Stimulated activated CD8-positive, alpha-beta memory T cell treated with anti-CD3 and anti-CD28 coated beads, Interleukin-4, amount 100 ng/mL, for 48 hours (primary cell): Measurements from ENCODE around the gene GPR17.
A peak's percentile ranks its signal among the peaks of the same experiment; 100 is the strongest.

ENCODE experiments used
- DNase-seq: peaks from one replicate; pipeline ENCODE4 v3.0.0-alpha.2; 2020

GPR17 gene

DNA sequence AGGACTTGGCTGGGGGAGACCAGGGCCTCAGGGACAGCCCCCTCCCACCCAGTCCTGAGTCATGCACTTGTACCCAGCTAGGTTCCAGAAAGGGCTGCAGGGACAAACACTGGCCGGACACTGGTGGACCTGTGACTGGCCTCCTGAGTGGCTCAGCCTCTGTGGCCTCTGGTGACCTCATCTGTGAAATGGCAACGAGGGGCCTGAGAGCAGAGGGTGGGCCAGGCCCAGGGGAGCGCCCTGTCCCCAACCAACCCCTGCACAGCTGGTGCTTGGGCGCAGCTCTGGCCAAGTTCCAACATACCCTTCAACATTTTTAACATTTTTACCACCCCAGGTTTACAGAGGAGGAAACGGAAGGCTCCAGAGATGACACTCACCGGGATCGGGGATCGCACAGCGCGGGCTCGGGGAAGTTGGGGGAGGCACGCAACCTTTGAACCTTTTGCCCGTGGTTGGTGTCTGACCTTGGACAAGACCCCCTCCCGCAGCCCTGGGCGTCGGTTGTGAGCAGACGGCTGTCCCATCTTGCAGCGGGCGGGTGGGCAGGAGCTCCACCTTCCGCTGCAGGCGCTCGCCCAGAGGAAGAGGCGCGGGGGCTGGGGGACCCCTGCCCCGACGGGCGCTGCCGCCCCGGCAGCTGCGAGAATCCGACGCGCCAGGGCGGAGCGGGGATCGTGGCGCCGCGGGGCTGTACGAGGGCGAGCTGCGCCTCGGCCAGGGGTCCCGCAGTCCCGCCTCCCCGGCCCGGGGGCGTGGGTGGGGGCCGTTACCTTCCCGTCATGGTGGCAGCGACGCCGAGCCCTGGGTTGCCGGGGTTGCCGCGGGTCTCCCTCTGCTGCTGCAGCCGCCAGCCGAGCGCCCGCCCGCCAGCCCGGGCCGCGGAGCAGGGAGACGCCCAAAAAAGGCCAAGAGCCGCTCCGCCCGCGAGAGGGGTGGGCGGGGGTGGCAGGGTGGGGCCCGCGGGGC is 28.6 kb downstream of the GPR17 start:
- no peak for DNase-seq

DNA sequence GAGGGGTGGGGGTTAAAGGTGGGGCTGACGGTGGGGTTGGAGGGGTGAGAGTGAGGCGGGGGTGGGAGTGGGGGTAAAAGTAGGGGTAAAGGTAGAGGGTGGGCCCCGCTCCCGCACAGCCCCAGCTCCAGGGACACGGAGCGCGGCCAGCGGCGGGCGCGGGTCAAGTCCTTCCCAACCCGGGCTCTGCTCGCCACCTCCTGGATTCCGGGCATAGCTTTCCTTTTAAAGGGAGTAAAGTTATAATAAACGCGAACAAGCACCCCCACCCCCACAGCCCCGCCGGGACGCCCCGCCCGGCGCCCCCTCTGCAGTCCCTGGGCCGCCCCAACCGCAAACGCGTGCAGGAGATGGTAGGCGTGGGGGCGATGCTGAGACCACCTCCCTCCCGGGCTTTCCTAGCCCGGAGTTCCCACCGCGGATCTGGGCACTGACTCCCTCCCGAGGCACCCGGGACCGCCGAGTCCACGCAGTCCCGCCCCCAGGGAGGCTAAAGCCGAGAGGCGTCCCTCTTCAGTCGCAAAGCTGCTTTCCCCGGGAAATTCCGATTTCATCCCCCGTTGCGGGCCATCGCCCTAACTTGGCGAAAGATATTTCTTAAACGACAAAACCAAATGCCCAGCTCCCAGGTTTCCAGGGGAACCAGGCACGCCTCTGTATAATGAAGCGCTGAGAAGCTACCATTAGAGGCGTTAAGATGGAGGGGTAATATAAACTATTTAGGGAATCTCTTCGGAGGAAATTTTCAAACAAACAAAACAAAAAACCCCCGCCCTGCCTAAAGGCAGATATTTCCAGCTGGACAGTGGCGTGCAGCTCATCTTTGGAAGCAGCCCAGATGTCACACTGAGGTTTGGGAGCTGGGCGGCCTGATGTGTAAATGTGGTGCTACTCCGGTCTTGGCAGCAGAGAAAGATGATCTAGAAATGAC is 29.6 kb downstream of the GPR17 start, which contains the start of gene LIMS2:
Gene LIMS2, minus strand, starts transcription at position 200 of the 931 bp plus-strand sequence. CDS start 506 bp downstream, outside the sequence.
- no peak for DNase-seq

GRCh38 chr2:127676906-127677305 is 31.0 kb downstream of the GPR17 start:
- no peak for DNase-seq

DNA sequence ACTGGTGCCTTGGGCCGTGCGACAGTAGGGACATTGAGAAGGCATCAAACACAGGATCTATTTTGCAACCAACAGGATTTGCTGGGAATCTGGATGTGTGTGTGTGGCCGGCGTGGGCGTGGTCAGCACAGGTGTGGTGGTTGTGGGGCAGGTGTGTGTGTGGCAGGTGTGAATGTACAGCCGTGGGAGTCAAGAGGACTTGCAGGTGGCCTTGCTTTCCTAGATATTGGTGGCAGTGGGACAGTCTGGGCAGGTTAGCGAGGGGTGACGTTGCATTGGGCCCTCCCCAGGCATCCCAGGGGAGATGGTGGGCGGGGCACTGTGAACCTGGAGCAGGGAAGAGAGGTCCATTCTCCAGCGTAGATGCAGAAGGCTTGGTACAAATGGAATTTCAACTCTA is 32.6 kb downstream of the GPR17 start:
- no peak for DNase-seq

DNA sequence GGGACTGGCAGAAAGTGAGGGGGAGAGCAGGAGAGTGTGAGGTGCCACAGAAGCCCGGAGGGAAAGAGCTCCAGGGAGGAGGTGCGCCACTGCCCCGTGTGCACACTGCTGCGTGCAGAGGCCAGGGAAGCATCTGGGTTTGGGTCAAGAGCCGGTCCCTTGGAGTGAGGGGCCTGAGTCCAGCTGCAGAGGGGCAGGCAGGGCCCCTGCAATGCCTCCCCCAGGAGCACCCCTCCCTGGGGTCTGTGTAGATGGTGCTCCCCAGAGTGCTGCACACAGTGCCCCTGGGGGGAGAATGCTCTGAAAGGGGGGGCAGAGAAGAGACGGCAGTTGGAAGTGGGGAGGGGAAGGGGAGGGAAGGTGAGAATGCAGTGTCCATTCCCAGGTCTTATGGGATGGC is 33.0 kb downstream of the GPR17 start:
- DNase-seq, result no peak

DNA sequence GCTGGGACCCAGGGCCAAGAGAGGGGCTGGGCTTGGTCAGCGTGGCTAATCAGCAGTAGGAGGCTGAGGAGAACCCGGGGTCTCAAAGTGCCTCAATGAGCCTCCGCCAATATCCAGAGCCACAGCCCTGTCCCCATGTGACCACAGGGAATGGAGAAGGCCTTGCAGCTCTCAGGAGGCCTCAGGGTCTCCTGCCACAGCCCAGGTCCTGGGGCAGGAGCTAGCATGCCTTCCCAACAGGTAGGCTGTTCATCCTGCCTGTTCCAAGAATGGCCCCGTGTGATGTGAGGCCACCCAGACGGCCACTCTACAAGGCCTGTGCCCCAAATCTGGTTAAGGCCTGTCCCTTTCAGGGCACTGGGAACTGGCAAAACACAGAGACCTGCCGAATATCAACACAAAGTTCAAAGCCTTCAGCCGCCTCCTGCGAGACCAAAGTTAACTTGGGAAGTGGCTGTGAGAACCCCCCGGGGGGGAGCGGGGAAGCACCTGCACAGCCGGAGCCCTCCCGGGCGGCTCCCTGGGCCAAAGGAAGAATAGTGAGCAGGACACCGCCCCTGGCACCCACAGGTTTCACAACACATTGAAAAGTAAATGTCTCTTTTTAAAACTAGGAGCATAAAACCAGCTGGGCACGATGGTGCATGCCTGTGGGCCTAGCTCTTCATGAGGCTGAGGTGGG is 33.9 kb downstream of the GPR17 start:
- no peak for DNase-seq

GRCh38 chr2:127680706-127681287 is 34.8 kb downstream of the GPR17 start:
- DNase-seq, result no peak

DNA sequence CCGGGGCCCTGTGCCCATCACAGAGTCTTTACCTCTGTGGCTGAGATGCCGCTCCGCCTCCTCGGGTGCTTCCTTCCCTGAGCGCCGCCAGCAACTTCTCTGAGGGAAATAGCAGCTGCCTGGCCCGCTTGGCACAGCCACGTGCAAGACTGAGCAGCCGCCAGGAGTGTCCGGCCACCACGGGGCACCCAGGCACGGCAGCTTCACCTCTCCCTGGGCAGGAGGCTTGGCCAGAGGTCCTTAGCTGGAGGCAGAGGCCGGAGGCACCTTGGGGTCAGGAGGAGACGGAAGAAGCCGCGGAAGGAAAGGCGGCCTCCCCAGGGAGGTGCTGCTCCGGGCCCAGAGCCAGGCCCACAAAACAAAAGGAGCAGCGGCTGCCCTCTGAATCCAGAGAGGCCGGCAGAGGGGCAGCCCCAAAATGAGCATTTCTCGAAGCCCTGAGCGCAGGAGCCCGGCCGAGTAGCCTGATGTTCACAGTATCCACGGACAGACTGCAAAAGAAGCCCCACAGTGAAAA is 35.4 kb downstream of the GPR17 start:
- no peak for DNase-seq

DNA sequence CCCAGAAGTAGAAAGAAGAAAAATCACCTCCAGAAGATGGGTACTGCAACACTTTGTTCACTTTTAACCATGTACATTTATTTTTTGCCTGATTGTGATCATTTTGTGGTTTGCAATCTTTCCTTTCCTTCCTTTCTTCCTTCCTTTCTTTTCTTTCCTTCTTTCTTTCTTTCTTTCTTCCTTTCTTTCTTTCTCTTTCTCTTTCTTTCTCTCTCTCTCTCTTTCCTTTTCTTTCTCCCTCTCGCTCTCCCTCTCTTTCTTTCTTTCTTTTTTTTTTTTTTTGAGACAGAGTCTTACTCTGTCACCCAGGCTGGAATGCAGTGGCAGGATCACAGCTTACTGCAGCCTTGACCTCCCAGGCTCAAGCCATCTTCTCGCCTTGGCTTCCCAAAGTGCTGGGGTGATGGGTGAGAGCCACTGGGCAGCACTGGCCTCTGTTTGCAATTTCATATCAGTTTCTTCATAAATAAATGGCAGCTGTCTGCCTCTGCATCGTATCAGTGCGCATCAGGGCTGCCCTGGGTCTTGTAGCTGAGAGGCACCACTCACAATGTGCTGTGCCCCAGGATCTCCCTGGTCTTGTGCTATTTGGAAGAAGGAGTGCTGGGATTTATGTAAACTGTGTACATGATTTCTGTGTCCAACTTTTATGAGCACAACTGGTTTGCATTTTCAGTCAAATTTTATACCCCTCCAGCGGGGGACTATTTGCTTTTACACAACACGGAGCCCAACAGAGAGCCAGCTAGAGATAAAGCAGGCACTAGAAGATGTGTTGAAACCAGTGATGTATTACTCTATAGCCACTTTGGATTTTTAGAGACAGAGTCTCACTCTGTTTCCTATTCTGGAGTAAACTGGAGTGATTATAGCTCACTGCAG is 36.3 kb downstream of the GPR17 start:
- no peak for DNase-seq

DNA sequence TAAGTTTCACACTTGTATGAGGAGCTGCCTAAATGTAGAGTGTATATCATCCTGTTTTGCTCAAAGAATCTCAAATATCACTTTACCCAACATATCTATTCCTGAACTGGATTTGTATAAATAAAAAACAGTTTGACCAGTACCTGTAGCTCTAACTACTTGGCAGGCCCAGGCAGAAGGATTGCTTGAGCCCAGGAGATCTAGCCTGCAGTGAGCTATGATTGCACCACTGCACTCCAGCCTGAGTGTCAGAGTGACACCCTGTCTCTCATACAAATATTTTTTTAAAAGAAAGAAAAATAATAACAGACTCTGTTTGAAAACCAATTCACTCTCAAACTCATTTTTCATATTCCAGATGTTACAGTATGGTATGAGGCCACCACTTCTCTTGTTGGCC is 37.1 kb downstream of the GPR17 start:
- DNase-seq, result no peak

GRCh38 chr2:127683757-127684156 is 37.8 kb downstream of the GPR17 start:
- DNase-seq, result no peak

- DNase-seq, result no peak
Observed at GRCh38 chr2:127685410-127686080, 39.6 kb downstream of the GPR17 start.

DNA sequence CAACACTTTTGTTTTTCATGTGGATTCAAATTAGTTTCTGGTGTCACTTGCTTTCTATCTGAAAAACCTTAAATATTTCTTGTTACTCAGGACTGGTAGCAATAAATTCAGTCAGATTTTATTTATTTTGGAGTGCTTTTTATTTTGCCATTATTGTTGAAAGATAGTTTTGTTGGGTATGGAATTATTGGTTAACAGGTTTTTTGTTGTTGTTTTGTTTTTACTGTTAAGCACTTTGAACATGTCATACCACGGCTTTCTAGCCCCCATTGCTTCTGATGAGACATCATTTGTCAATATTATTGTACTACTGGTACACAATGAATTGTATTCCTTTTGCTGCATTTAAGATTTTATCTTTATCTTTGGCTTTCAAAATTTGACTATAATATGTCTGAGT is 42.5 kb downstream of the GPR17 start:
- DNase-seq, result no peak

- DNase-seq, result no peak
Observed at GRCh38 chr2:127690696-127691095, 44.7 kb downstream of the GPR17 start.

DNA sequence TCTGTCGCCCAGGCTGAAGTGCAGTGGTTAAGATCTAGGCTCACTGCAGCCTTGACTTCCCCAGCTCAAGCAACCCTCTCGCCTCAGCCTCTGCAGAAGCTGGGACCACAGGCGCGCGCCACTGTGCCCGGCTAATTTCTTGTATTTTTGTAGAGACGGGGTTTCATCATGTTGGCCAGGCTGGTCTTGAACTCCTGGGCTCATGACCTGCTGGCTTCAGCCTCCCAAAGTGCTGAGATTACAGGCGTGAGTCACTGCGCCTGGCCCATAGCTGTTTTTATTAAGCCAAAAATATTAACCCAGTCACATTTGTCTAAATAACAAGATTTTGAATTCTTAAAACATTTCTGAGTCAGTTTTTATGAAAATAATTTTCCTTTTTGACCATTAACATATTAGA is 49.0 kb downstream of the GPR17 start:
- no peak for DNase-seq

- DNase-seq, result peak; percentile 74
Observed at GRCh38 chr2:127695491-127696472, 49.8 kb downstream of the GPR17 start.

DNA sequence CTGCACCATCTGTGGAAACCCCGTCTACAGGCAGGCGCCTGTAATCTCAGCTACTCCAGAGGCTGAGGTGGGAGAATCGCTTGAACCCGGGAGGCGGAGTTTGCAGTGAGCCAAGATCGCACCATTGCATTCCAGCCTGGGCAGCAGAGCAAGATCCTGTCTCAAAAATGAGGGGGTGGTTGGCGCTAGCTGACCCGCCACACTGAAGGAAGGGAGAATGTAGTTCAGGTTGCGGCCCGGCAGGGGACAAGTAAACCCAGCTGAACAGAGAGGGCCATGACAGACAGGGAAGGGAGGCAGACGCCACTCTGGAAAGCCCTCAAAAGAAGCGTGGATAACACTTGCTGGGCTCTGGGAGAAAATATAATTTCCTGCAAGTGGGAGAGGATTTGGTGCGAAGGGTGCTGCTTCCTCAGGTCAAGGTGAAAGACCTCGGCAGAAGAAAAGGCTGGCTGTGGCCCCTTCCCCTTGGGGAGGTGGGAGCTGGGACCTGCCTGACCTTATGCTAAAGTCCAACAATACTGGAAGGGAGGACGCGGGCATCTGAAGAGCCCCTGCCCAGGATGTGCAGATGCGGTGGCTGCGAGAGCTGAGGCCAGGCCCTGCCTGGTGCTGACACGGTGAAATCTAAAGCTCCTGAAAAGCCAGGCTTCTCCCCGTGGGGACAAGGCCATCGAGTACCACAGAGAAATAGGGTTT is 51.7 kb downstream of the GPR17 start:
- DNase-seq, result no peak

DNA sequence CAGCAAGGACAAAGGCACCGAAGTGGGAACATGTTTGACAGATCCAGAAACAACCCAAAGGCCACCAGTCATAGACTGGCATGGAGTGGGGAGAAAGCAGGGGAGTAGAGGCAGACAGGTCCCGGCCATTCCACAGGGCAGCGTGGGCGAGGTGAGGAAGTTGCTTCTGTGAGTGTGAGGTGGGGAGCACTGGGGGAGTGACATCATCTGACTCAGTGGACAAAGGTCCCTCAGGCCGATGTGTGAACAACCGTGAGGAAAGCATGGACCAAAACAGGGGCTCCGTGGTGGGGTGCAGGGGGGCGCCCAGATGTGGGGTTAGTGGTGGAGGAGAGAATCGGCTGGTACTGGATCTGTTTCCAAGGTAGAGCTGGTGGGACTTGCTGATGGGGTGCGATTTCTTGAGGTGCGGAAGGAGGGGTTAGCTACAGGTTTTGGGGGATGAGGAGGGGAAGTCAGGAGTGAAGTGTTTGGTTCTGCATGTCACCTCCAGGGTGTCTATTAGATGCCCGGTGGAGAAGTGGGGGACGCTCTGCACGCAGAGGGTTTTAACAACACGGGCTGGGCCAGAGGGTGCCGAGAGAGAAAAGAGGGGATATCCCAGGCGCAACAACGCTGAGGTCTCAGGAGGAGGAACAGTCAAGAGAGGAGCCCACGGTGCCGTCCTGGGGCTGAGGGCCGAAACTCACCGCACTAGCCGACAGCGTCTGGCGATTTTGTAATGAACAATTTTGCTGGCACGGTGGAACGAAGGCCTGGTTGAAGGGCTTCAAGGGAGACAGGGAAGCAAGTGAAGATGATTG is 52.8 kb downstream of the GPR17 start:
- DNase-seq, result no peak
